Smooth muscle cell (in vitro differentiated cells): ENCODE results near the gene ORAI3. TPM values are rescaled to one million over a fixed set of nuclear protein-coding genes. Genes with fewer than 3 reads are reported as not detected.

Experiments
- DNase-seq: peaks from one replicate; lab custom pipeline; 2025; ENCODE audit not compliant: unreplicated experiment; lab: John Stamatoyannopoulos, UW
- H2AFZ ChIP-seq: fragments of 200-600 bp; sonication (generic); 2 replicates; pipeline ENCODE4 v1.6.0; 2016; ENCODE audit warnings: antibody characterized with exemption, low read depth, mild to moderate bottlenecking
- H3F3A ChIP-seq: fragments of 200-600 bp; sonication (generic); 2 replicates; pipeline ENCODE4 v1.6.0; 2017; ENCODE audit warnings: antibody characterized with exemption, low read depth
- H3K27ac ChIP-seq: fragments of 200-600 bp; sonication (generic); 2 replicates; pipeline ENCODE4 v1.5.1; 2016; ENCODE audit warnings: low read depth, mild to moderate bottlenecking
- H3K27me3 ChIP-seq: fragments of 200-600 bp; sonication (generic); 2 replicates; pipeline ENCODE4 v1.6.1; 2016; ENCODE audit warnings: low read depth, mild to moderate bottlenecking
- H3K36me3 ChIP-seq: fragments of 200-600 bp; sonication (generic); 2 replicates; pipeline ENCODE4 v1.5.1; 2016; ENCODE audit warnings: low read depth
- H3K4me1 ChIP-seq: fragments of 200-600 bp; sonication (generic); 2 replicates; pipeline ENCODE4 v1.5.1; 2016; ENCODE audit warnings: low read depth
- H3K4me2 ChIP-seq: fragments of 200-600 bp; sonication (generic); 2 replicates; pipeline ENCODE4 v1.6.0; 2016; ENCODE audit warnings: mild to moderate bottlenecking
- H3K4me3 ChIP-seq: fragments of 200-600 bp; sonication (generic); 2 replicates; pipeline ENCODE4 v1.5.1; 2016; ENCODE audit warnings: mild to moderate bottlenecking
- H3K79me2 ChIP-seq: fragments of 200-600 bp; sonication (generic); 2 replicates; pipeline ENCODE4 v1.6.0; 2016; ENCODE audit warnings: low read depth, mild to moderate bottlenecking
- H3K9ac ChIP-seq: fragments of 200-600 bp; sonication (generic); 2 replicates; pipeline ENCODE4 v1.6.0; 2016; ENCODE audit warnings: low read depth
- H3K9me3 ChIP-seq: fragments of 200-600 bp; sonication (generic); replicated peaks from 2 replicates; pipeline ENCODE4 v1.5.1; 2016; ENCODE audit warnings: low read depth
- H4K20me1 ChIP-seq: fragments of 200-600 bp; sonication (generic); 2 replicates; pipeline ENCODE4 v1.6.0; 2016; ENCODE audit warnings: low read depth
- CTCF ChIP-seq: fragments of 200-600 bp; sonication (generic); IDR thresholded peaks from 2 replicates; pipeline ENCODE4 v1.5.1; 2017; ENCODE audit warnings: borderline replicate concordance, mild to moderate bottlenecking, antibody characterized with exemption; ENCODE audit not compliant: insufficient read depth, poor library complexity, severe bottlenecking
- WGBS: methylation state at CpG from one replicate; pipeline ENCODE4 v1.1.7; 2016; ENCODE audit warnings: low lambda C conversion rate; 5-methylcytosine and 5-hydroxymethylcytosine counted together
- polyA plus RNA-seq: library from polyadenylated mRNA; unstranded; fragments of >200 nt; fragmentation: Nextera tagmentation; extraction: Ambion mirVana; gene quantifications from 2 replicates; pipeline ENCODE4 v1.2.1, GENCODE V29; 2016
- total RNA-seq: library from RNA; depleted of rRNA; stranded (reverse); fragments of >200 nt; gene quantifications from 2 replicates; pipeline ENCODE4 v1.2.3, GENCODE V29; 2014

Gene ORAI3
- total and polyA plus RNA-seq, 2 experiments from 2014 or later, result 34.9 to 39.4 TPM

GRCh38 chr16:30958175-30959079 lies 9.6 kb downstream of the ORAI3 start:
- H3K4me3 ChIP-seq, result peak overlapping the region; percentile 99
- H3K36me3 ChIP-seq, result no peaks in the 10 kb centered on the region
- H3K27ac ChIP-seq, result peak overlapping the region; percentile 100
- H3K79me2 ChIP-seq, result peaks cover 11% of the 10 kb centered on the region
- 62% methylated on average over 16 of the region's 55 CpGs for WGBS
- no peaks in the 10 kb centered on the region for H3K27me3 ChIP-seq
- TF ChIP-seq CTCF, result no peak
- no peaks in the 10 kb centered on the region for H3K9me3 ChIP-seq
- H3K4me1 ChIP-seq, result peaks cover 6% of the 10 kb centered on the region
- H3K4me2 ChIP-seq, result peak overlapping the region; percentile 88
- H4K20me1 ChIP-seq, result peaks cover 15% of the 10 kb centered on the region
- peaks cover 8% of the 10 kb centered on the region for H3F3A ChIP-seq
- peak; percentile 71 for DNase-seq
- H3K9ac ChIP-seq, result peak overlapping the region; percentile 100
- no peak overlapping the region for H2AFZ ChIP-seq

GRCh38 chr16:30961384-30961783 lies 12.5 kb downstream of the ORAI3 start:
- H3K9ac ChIP-seq, result no peak overlapping the region

GRCh38 chr16:30963925-30964511 lies 15.2 kb downstream of the ORAI3 start:
- no peaks in the 10 kb centered on the region for H3K27me3 ChIP-seq
- no peak overlapping the region for H3K27ac ChIP-seq
- 97% methylated on average over 18 of the region's 18 CpGs for WGBS
- DNase-seq, result no peak
- no peaks in the 10 kb centered on the region for H3F3A ChIP-seq
- TF ChIP-seq CTCF, result no peak
- H3K4me3 ChIP-seq, result no peak overlapping the region
- H3K9ac ChIP-seq, result no peak overlapping the region
- H3K79me2 ChIP-seq, result peaks cover 3% of the 10 kb centered on the region
- no peak overlapping the region for H2AFZ ChIP-seq
- no peaks in the 10 kb centered on the region for H3K9me3 ChIP-seq
- no peaks in the 10 kb centered on the region for H3K36me3 ChIP-seq
- H3K4me2 ChIP-seq, result no peak overlapping the region
- H3K4me1 ChIP-seq, result no peaks in the 10 kb centered on the region
- peaks cover 3% of the 10 kb centered on the region for H4K20me1 ChIP-seq

More at GRCh38 chr16:30961384-30961783, 12.5 kb downstream of the ORAI3 start:
- Histone ChIP-seq H3K27me3 (no peaks in the 10 kb centered on the region), H2AFZ (no peak overlapping the region), H3F3A (peaks cover 2% of the 10 kb centered on the region), H3K4me2 (no peak overlapping the region), H3K9me3 (no peaks in the 10 kb centered on the region), H4K20me1 (peaks cover 9% of the 10 kb centered on the region), H3K79me2 (peaks cover 11% of the 10 kb centered on the region), H3K27ac (no peak overlapping the region), H3K36me3 (no peaks in the 10 kb centered on the region), H3K4me3 (no peak overlapping the region), H3K4me1 (peaks cover 6% of the 10 kb centered on the region)
- DNase-seq, result no peak
- no peak for TF ChIP-seq CTCF
- WGBS, result 96% methylated on average over 11 of the region's 11 CpGs
